HCT116 (cell line): Measurements from ENCODE around the gene SH3BP1.

Source experiments
- CTCF ChIP-seq, 3 experiments: fragments of 200-600 bp in 1 of 3; sonication (generic) in 1 of 3; IDR thresholded peaks in 2 of 3; conservative IDR thresholded peaks in 1 of 3; 2 replicates each; pipeline ENCODE4 v1.5.1; 2012 to 2017; ENCODE audit warnings: low read depth in 2 of 3, low read length in 2 of 3, antibody characterized with exemption in 1 of 3, borderline replicate concordance in 1 of 3, control low read depth in 1 of 3, mild to moderate bottlenecking in 1 of 3, mixed read lengths in 1 of 3, mixed run types in 1 of 3, moderate library complexity in 1 of 3; ENCODE audit not compliant: insufficient read depth in 1 of 3
- EZH2 ChIP-seq: fragments of 200-600 bp; sonication (generic); IDR thresholded peaks from 2 replicates; pipeline ENCODE4 v1.6.1; 2017; ENCODE audit warnings: antibody characterized with exemption, mixed run types
- JUND ChIP-seq: IDR thresholded peaks from 2 replicates; pipeline ENCODE4 v1.6.1; 2012
- POLR2A ChIP-seq: IDR thresholded peaks from 2 replicates; pipeline ENCODE4 v1.7.0; 2011; ENCODE audit warnings: borderline replicate concordance; ENCODE audit not compliant: insufficient read depth, insufficient read length; ENCODE audit errors: extremely low read depth
- POLR2AphosphoS5 ChIP-seq: IDR thresholded peaks from 2 replicates; pipeline ENCODE4 v1.6.1; 2011; ENCODE audit warnings: mild to moderate bottlenecking, low read depth, low read length, moderate library complexity
- ZFX ChIP-seq: fragments of 450-650 bp; IDR thresholded peaks from 2 replicates; pipeline ENCODE4 v1.6.1; 2017

GRCh38 chr22:37636949-37637273 lies 2.6 kb upstream of the SH3BP1 start:
- TF ChIP-seq CTCF (IDR thresholded peaks at IDR 0.05 in 2 of 3, conservative IDR thresholded peaks at IDR 0.05 in 1 of 3; ENCODE audit: borderline replicate concordance in 1 of 3, insufficient read depth in 1 of 3, low read depth in 2 of 3, low read length in 2 of 3) (no peak), EZH2 (no peak), POLR2AphosphoS5 (no peak), JUND (no peak), ZFX (no peak), POLR2A (no peak)
